ENCODE data around the gene PPP6R3. TPM values are rescaled to one million over a fixed set of nuclear protein-coding genes. Genes with fewer than 3 reads are reported as not detected.

The PPP6R3 gene
- total RNA-seq, 4 donors from 2014 or later: 76.6 to 130 (median 94.0) TPM

GRCh38 chr11:68646832-68647231, 186.3 kb downstream of the PPP6R3 start:
- no peak for TF ChIP-seq POLR2A (IDR thresholded peaks at IDR 0.05)
- TF ChIP-seq, protein P1, sequence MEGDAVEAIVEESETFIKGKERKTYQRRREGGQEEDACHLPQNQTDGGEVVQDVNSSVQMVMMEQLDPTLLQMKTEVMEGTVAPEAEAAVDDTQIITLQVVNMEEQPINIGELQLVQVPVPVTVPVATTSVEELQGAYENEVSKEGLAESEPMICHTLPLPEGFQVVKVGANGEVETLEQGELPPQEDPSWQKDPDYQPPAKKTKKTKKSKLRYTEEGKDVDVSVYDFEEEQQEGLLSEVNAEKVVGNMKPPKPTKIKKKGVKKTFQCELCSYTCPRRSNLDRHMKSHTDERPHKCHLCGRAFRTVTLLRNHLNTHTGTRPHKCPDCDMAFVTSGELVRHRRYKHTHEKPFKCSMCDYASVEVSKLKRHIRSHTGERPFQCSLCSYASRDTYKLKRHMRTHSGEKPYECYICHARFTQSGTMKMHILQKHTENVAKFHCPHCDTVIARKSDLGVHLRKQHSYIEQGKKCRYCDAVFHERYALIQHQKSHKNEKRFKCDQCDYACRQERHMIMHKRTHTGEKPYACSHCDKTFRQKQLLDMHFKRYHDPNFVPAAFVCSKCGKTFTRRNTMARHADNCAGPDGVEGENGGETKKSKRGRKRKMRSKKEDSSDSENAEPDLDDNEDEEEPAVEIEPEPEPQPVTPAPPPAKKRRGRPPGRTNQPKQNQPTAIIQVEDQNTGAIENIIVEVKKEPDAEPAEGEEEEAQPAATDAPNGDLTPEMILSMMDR (IDR thresholded peaks at IDR 0.05): no peak
- Histone ChIP-seq H3K4me3 (no peak overlapping the region), H3K4me1 (peaks cover 0 to 4% (median 0%) of the 10 kb centered on the region in 3 donors), H3K36me3 (no peaks in the 10 kb centered on the region), H3K27me3 (peaks cover 0 to 52% (median 1%) of the 10 kb centered on the region in 4 donors), H3K9me3 (peaks cover 0 to 13% (median 0%) of the 10 kb centered on the region in 3 donors), H3K27ac (no peak overlapping the region)
- WGBS, 2 donors: 89 to 100% methylated on average over 1 of the region's 1 CpG
- no peak for DNase-seq
- intact Hi-C loops (cut with DNase I): no loop called here

DNA sequence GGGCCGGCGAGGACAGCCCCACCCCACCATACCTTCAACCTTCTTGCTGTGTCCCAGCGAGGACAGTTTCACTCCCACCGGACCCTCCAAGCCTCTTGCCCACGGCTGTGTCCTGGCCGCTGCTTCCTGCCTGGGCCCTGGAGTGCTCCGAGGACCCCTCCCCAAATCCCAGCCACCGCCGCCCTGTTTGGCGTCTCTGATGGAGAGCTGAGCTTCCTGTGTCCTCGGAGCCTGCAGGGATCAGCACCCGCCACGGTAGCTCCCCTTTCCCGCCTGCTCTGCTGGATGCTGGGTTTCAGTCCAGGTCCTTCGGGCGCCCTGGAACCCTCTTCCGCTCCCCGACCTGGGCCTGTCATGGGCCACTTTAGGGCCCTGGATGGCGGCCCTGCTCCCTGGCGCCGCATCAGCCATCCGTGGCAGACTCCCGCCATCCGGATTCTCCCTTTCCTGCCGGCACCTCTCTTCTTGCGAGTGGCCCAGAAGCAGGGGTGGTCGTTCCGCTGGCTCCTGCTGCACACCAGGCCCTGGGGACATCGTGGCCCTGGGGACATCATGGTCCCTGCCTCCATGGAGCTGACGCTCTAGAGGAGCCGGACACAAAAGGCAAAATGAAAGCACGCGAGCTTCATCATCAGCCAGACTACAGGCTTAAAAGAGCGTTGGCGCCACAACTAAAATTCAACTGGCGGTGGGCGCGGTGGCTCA, 189.5 kb downstream of the PPP6R3 start:
- Histone ChIP-seq H3K9me3 (peaks cover 0 to 13% (median 0%) of the 10 kb centered on the region in 3 donors), H3K4me1 (peaks cover 0 to 6% (median 0%) of the 10 kb centered on the region in 3 donors), H3K27me3 (peaks cover 0 to 73% (median 1%) of the 10 kb centered on the region in 4 donors), H3K27ac (no peak overlapping the region), H3K4me3 (no peak overlapping the region), H3K36me3 (no peaks in the 10 kb centered on the region)
- no peak for DNase-seq
- WGBS, 2 donors: 57 to 84% methylated on average over 15 to 16 of the region's 38 CpGs
- intact Hi-C loops (cut with DNase I): no loop called here
- TF ChIP-seq, protein P1 (IDR thresholded peaks at IDR 0.05): no peak
- no peak for TF ChIP-seq POLR2A (IDR thresholded peaks at IDR 0.05)

DNA sequence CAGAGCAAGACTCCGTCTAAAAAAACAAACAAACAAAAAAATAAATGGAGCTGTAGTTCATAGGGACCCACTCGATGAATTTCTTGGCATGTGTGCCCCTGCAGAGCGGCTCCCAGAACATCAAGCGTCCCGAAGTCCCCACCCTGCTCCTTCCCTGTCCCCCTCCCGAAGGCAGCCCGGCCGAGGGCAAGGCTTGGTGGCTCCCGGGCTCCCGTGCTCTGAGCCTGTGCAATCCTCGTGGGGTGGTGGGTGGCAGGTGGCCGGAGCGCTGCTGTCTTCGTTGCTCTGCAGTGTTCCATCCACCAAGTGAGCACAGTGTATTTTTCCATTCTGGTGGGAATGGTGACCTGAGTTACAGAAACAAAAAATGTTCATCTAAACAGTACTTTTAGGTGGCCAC, 190.2 kb downstream of the PPP6R3 start:
- Histone ChIP-seq H3K9me3 (peaks cover 0 to 13% (median 0%) of the 10 kb centered on the region in 3 donors), H3K4me1 (peaks cover 0 to 6% (median 0%) of the 10 kb centered on the region in 3 donors), H3K36me3 (no peaks in the 10 kb centered on the region), H3K27ac (no peak overlapping the region), H3K4me3 (no peak overlapping the region), H3K27me3 (peaks cover 0 to 73% (median 1%) of the 10 kb centered on the region in 4 donors)
- TF ChIP-seq, protein P1 (IDR thresholded peaks at IDR 0.05): no peak
- TF ChIP-seq POLR2A (IDR thresholded peaks at IDR 0.05): no peak
- WGBS, 2 donors: 90 to 97% methylated on average over 4 to 11 of the region's 14 CpGs
- intact Hi-C loops (cut with DNase I): no loop called here
- no peak for DNase-seq

DNA sequence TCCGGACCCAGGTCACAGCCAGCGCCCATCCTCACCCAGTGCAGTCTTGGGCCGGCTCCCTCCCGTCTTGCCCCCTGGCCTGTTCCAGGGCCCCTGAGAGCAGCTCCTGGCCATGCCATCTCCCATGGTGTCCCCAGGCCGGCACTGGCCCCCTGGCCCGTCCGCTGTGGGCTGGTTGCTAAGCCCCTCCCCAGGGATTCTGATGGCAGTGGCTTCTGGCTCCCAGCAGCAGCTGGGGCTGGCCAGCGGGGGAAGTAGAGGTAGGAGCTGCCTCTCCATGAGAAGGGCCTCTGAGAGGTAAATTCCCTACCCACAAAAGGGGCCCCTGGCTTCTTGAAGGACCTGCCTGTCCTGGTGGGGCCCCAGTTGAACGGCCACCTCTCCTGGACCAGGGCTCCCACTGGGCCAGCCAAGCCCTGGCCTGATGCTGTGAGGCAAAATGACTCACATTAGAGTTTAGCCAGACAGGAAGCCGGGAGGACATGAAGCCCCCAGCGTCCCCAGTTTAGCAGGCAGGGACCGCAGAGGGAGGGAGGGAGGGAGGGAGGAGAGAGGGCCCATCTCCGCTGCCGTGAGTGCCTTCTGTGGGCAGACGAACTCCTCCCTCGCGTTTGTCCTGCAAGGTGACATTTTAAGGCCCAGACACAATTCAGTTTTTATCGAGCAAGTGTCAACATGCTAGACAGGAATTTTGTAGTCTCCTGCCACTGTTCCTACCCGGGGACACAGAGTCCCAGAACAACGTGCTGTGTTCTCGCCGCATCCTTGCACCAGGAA, 190.8 kb downstream of the PPP6R3 start:
- no peak for TF ChIP-seq POLR2A (IDR thresholded peaks at IDR 0.05)
- TF ChIP-seq, protein P1 (IDR thresholded peaks at IDR 0.05): no peak
- Histone ChIP-seq H3K9me3 (peaks cover 0 to 13% (median 0%) of the 10 kb centered on the region in 3 donors), H3K27ac (no peak overlapping the region), H3K36me3 (no peaks in the 10 kb centered on the region), H3K27me3 (peaks cover 0 to 72% (median 1%) of the 10 kb centered on the region in 4 donors), H3K4me3 (no peak overlapping the region), H3K4me1 (peaks cover 0 to 6% (median 0%) of the 10 kb centered on the region in 3 donors)
- intact Hi-C loops (cut with DNase I): no loop called here
- WGBS, 2 donors: 27 to 38% methylated on average over 12 to 13 of the region's 22 CpGs
- no peak for DNase-seq

Data from esophagus squamous epithelium (tissue), 5 donors.